ENCODE data around the gene LRRC7. TPM values are rescaled to one million over a fixed set of nuclear protein-coding genes. Genes with fewer than 3 reads are reported as not detected.
"Not testable (repeated sequence)": the region's sequence is repeated elsewhere in the genome, so short reads cannot be mapped to it uniquely, and the experiment has no call there.

The LRRC7 gene
- total and polyA plus RNA-seq, 2 of the 8 experiments (the other 6 are each of a cell fraction or from before 2014, with no cell fraction given): 0.03 to 0.17 TPM

DNA sequence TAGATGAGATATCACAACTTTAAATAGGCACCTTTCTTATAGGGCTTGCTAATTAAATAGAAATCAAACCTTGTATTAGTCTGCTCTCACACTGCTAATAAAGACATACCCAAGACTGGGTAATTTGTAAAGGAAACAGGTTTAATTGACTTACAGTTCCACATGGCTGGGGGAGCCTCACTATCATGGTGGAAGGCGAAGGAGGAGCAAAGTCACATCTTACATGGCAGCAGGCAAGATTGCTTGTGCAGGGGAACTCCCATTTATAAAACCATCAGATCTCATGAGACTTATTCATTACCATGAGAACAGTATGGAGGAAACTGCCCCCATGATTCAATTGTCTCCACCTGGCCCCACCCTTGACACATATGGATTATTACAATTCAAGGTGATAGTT lies 477.9 kb downstream of the LRRC7 start:
- H3K79me1 ChIP-seq (ENCODE audit: low read depth, low read length); H4K8ac ChIP-seq (ENCODE audit: extremely low read depth, insufficient read depth, low read length); H3K36me3 ChIP-seq (ENCODE audit: control insufficient read depth in 2 of 4, insufficient read depth in 4 of 4, low read length in 3 of 4); H3K4me3 ChIP-seq (ENCODE audit: extremely low read depth in 1 of 4, insufficient read depth in 2 of 4, low read depth in 3 of 4, low read length in 4 of 4); H3K9me3 ChIP-seq (ENCODE audit: insufficient read depth in 2 of 2, low read depth in 1 of 2, low read length in 1 of 2); H2AK5ac ChIP-seq (ENCODE audit: low read depth, low read length); H3K79me2 ChIP-seq (ENCODE audit: control insufficient read depth in 1 of 2, insufficient read depth in 2 of 2, low read length in 2 of 2); FAIRE-seq; H4K5ac ChIP-seq (ENCODE audit: insufficient read length, low read depth, low read length); H2BK5ac ChIP-seq (ENCODE audit: low read depth, low read length); H2AFZ ChIP-seq (ENCODE audit: low read length); H4K20me1 ChIP-seq (replicated peaks in 1 of 2; ENCODE audit: control insufficient read depth in 1 of 2, insufficient read depth in 2 of 2, low read length in 2 of 2); H2BK12ac ChIP-seq (ENCODE audit: low read depth, low read length); DNase-seq (ENCODE audit: low read depth in 1 of 2, low spot score in 2 of 2); H3K27ac ChIP-seq (ENCODE audit: low read depth, low read length); H3K4ac ChIP-seq (replicated peaks; ENCODE audit: insufficient read length, low read depth, low read length); H3K23me2 ChIP-seq (ENCODE audit: low read depth, low read length); H2BK20ac ChIP-seq (ENCODE audit: low read length); H3K56ac ChIP-seq (replicated peaks; ENCODE audit: insufficient read length, low read depth, low read length); H3K4me1 ChIP-seq (replicated peaks in 1 of 4; ENCODE audit: control insufficient read depth in 3 of 4, insufficient read depth in 4 of 4, low read length in 3 of 4); H3K18ac ChIP-seq (ENCODE audit: extremely low read depth, low read length); H3K27me3 ChIP-seq (replicated peaks in 1 of 4; ENCODE audit: control insufficient read depth in 3 of 4, extremely low read depth in 1 of 4, insufficient read depth in 3 of 4, low read length in 3 of 4); CTCF ChIA-PET (ENCODE audit: partially characterized antibody); H2BK120ac ChIP-seq (replicated peaks; ENCODE audit: low read depth, low read length); H2BK15ac ChIP-seq (ENCODE audit: low read length); POLR2A ChIA-PET (ENCODE audit: partially characterized antibody); H4K91ac ChIP-seq (replicated peaks; ENCODE audit: insufficient read length, low read length); H3K9ac ChIP-seq (replicated peaks in 1 of 4; ENCODE audit: extremely low read depth in 1 of 4, low read depth in 3 of 4, low read length in 3 of 4); H3K4me2 ChIP-seq (ENCODE audit: insufficient read depth in 1 of 2, low read depth in 2 of 2, low read length in 2 of 2); H3K23ac ChIP-seq (ENCODE audit: insufficient read length); H3K14ac ChIP-seq (ENCODE audit: insufficient read length): not testable (repeated sequence)
- WGBS, 2 experiments (ENCODE audit: extremely low coverage in 1 of 2, insufficient coverage in 1 of 2, insufficient read length in 1 of 2, insufficient replicate concordance in 2 of 2, low coverage in 1 of 2, low lambda C conversion rate in 2 of 2, missing lambda C conversion rate in 1 of 2): 91% methylated on average over 1 of the region's 1 CpG; no CpG with 5 or more reads in 1 of the 2 experiments
